Measurements from ENCODE around the gene EDC3.
"Not testable (repeated sequence)": the region's sequence is repeated elsewhere in the genome, so short reads cannot be mapped to it uniquely, and the experiment has no call there.

EDC3 gene

DNA sequence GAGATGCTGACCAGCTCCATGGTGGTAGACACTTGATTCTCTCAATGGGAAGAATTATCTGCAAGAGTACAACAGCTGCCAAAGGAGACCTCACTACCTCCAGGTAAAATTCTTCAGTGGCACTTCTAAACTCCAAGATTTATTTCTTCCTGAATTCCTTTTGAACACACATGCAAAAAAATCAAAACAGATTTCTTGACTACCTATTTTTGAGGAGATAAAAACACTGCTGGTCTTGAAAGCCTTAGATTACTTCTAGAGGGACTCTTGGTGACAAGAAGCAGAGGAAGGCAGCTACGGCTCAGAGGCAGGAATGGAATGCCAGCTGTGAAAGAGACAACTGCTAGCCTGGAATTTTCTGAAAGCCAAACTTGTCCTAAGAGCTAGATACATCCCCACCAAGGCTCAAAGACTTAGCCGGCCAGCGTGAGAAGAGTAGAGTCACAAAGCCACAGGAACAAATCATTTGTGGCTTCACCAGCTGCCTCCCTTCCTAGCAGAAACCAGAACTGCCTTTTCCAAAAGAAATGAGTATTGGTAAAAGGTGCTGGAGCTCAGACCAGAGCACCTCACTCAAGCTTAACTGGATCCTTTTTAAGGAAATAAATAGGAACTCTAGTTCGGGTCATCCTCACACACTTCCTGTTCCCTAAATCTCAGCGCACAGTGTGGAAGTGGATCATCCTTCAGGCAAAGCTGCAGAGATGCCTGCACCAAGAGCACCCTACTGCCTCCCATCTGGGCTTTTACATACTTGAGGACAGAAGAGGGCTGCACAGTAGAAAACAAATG lies 47.6 kb downstream of the EDC3 start:
- DNase-seq (ENCODE audit: low read depth): no peak

DNA sequence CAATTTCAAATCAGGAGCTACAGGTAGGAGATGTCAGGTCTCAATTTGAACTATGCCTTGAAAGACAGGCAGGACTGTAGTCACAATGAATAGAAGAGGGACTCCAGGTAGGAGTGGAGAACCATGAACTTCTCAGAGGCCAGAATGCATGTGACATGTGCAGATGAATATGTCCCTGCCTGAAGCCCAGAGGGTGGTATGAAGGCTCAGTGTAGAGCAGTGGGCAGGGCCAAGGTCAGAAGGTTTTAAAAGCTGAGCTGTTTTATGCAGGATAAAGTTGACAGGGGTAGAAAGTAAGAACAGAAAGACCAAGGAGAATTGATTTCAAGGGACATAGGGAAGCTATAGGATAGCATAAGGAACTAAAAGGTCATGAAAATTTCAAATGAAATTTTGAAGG lies 49.3 kb downstream of the EDC3 start:
- no peak for DNase-seq (ENCODE audit: low read depth)

DNA sequence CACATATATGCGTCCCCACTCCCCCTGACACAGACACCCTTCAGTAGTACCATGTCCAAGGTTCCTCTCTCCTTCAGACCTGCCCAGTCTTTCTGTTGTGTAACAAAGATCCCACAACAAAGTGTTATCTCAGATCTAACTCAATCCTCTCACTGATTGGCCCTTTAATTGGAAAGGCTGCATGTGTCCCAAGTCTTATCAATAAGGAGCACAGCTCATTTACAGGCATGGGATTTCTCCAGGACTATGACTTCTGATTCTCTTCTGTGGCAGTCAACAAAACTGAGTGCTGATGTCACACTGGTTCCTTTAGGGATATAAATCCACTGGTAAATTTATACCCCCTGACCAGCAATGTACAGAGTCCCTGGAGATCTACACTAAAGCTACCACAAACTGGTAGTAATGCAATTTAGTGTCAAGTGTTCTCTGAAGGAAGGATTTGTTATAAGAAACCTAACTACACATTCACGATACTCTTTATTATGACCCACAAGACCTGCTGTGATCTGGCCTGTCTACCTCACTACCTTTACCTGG lies 52.1 kb downstream of the EDC3 start:
- no peak for DNase-seq (ENCODE audit: low read depth)

DNA sequence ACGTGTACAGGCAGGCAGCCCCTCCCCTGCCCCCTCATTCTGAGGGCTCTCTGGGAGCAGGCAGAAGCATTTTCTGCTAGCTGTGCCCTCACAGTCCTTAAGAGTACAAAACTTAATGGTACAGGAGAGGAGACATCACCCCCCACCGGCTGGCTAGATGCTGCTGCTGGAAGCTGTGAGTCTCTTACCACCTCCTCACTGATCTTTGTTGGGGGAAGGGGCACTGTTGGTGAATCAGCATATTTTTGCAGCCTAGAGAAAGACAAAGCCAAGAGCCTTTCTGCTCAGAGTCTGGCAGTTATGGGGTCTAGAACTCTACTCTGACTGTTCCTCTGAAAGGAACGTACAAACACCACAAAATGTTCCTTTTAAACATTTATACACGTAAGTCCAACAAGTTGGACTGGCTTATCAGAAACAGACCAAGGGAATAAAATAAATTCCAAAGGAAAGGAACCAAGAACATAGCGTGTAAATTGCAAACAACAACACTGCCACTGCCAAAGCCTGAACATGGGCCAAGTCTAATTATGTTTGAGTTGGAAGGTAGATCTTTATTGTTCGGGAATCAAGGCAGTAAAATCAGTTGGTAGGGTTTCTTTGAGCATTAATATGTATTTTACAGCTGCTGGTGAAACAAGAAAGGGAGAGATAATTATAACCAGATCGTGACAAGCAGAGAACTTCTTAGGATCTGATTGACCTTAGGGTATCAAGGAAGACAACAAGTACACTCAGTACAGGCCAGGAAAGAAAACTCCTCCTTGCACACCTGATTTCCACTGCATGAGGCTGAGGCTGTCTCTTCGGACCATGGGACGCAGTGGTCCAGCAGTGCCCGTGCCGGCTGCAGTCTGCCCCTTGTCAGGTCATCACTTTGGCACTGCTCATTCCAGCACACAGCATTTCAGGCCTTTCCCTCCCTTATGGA lies 52.8 kb downstream of the EDC3 start:
- no peak for DNase-seq (ENCODE audit: low read depth)

DNA sequence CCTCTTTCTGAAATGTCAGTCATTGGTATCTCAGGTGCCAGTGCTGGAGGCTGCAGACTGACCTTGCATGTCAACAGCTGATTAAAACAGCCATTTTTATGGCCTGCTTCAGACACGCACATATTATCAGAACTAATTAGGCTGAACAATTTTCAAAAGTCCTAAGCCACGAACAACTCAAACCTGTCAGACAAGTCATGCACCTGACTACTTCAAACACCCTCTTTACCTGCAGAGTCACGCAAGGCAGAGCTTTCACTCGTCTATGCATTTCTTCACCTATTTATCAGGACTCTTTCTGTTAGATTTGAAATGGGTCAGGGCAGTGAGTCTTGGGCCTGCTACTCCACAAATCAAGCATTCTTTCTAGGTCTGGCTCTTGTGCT lies 53.5 kb downstream of the EDC3 start:
- no peak for DNase-seq (ENCODE audit: low read depth)

DNA sequence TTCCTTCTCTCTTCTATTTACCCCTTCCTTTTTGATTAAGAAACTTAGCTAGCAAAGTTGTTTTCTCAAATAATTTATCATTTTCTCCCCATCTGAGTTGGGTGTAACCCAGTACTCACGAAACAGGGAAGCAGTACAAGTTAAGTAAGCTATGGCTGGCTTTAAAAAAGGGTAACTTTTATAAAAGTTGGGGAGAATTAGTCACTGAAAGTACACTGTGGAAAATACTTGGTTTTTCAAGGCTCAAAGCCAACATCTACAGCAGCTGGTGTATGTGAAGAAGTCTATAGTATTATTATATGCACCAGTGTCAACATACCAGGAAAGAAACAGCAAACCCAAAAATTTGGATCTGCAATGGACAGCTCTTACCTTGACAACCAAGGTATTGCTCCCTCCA lies 54.7 kb downstream of the EDC3 start:
- no peak for DNase-seq (ENCODE audit: low read depth)

DNA sequence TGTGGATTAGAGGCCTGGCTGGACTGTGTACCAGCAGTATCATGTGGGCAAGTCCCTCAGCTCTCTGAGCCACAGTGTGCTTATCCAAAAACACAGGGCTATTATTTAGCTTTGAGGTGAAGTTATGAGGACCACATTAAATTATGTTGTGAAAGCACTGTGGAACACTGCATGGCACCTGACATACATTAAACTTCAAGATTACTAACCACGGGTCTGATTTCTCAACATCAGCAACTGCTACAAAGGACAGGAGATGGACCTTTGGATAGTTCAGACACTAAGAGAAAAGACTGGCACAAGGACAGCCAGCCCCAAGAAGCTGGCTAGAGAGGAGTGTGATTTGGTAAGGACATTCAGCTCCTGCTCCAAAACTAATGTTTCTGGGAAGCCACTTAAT lies 58.8 kb downstream of the EDC3 start:
- DNase-seq (ENCODE audit: low read depth): no peak

DNA sequence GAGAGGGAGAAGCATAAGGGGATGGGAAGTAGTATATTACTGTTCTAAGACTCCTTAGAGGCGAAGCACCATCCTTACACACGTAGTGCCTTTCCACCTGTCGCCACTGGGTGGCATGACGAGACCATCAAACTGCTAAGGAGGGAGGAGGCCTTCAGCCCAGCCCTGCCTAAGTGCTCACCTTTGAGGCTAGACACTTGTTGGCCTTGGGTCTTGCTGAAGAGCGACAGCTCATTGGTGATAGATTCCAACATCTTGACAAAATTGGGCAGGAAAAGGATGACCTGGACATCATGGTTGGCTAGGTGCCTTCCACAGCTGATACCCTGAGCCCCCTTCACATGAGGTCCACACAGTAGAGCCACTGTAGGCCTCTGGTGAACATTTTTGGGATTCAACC lies 60.6 kb downstream of the EDC3 start:
- peak; percentile 59 for DNase-seq (ENCODE audit: low read depth)

DNA sequence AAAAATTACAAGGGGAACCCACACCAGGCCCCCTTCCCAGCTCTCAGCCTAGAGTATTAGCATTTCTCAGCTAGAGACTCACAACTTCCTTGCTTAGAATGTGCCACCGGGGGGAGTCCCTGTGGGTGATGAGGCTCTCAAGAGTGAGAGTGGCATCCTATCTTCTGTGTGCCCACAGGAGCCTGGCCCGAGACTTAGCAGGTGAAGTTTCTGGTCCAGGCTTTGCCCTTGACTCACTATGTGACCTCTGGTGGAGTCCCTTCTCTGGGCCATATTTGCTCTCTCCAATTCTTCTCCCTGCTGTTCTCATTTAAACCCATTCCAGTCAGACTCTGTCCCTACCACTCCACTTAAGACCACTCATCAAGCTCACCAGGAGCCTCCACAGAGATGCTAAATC lies 62.0 kb downstream of the EDC3 start:
- no peak for DNase-seq (ENCODE audit: low read depth)

DNA sequence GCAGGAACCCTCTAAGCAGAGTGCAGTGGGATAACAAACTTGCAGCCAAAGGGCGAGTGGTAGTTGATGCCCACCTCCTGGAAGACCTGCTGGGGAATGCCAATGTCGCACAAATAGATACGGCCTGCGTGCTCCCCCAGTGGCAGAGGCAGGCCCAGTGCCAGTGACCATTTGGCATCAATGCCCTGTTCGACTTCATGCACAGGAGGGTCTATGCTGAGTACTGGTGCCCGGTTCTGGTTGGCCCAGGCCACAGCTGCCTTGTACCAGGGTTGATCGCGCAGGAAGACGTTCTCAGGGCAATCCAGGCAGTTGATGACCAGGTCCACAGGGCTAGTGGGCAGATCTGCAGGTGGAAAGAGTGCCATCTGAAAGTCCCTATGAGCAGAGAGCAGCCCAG lies 63.2 kb downstream of the EDC3 start:
- DNase-seq (ENCODE audit: low read depth): no peak

DNA sequence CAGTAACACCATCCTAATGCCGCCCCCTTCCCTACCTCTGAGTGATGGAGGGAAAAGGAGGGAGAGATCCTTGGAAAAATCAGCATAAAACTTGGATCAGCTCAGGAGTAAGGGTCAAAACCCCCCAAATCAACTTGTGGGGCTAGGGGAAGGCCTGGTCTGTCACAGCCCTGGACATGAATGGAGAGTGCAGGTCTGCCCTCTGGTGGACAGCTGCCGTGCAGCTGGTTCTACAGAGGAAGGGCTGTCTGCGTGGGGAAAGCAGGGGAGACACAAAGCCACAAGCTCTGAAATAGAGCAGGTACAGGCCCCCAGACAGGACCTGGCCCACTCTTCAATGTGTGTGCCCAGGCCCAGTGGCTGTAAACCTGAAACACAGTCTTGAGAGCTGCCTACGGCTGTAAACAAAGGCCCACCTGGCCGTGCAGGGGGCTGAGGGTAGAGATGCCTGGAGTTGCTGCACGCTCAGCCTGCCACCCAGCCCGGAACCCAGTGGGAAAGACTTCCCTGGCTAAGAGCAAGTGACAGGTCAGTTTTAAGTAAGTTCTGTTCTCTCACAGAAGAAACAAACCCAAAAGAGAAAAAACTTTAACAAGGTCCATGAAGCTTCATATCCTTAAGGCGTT lies 63.8 kb downstream of the EDC3 start:
- DNase-seq (ENCODE audit: low read depth): peak; percentile 32

DNA sequence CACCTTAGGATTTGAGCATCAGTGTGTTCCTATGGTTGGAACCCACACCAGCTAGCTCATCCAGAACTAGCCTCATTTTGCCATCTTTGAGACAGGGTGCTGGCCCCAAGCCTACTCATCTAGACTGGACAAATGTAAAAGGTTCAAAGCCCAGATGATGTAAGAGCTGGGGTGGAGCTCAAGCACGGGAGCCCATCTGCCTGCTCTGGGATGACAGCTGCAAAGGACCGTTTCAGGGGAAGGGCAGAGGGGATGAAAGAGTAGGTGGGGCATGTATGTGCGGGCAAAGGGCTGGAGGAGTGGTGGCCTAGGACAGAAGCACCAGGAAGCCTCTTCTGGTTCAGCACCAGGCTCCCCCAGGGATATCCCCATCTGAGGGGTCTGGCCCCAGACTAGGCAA lies 64.4 kb downstream of the EDC3 start:
- no peak for DNase-seq (ENCODE audit: low read depth)

DNA sequence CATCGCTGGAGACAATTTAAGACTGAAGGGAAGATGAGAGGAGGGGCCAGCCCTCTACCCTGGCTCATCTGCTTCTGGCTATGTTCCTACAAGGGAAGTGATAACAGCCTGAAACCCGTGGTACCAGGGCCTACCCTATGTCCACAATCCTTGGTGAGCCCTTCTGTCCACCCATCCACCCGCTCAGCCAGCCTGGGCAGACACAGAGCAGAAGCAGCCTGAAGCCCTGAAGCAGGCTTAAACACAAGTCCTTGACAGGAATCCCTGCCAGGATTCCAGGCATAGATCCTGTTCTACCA lies 64.8 kb downstream of the EDC3 start:
- DNase-seq (ENCODE audit: low read depth): no peak

DNA sequence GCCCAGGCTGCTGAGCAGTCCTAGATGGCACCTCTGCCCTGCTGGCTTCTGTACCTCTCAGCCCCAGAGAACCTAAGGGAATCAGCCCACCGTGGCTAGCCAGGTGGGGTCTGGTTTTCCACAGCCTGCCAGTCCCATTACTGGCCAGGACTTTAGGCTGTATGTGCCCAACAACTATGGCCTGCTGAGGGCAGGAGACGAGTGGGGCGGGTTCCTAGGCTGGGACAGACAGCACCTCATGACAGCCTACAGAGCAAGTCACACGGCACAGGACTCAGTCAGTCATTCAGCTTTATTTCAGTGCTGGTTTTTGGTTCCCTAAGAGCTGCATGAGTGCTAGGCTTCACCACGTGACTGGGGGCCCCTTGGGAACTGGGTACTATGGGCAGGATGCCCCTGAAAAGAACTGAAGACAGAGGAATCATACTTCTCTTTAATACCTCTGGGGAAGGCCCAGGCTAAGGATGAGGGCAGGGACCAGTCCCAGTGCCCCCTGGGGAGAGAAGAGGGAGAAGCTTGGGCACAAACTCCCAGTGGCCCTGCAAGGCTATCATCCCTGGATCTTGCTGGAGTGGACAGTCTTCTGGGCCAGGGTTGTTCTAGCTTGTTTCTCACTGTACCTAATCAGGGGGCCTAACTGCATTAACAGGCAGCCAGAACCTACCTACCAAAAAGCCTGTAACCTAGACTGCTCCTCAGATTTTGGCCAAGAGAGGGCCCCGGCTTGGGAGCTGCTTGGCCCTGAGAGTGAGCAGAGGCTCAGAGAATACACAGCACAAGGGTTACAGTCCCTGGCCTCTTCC lies 65.3 kb downstream of the EDC3 start:
- DNase-seq (ENCODE audit: low read depth): no peak

DNA sequence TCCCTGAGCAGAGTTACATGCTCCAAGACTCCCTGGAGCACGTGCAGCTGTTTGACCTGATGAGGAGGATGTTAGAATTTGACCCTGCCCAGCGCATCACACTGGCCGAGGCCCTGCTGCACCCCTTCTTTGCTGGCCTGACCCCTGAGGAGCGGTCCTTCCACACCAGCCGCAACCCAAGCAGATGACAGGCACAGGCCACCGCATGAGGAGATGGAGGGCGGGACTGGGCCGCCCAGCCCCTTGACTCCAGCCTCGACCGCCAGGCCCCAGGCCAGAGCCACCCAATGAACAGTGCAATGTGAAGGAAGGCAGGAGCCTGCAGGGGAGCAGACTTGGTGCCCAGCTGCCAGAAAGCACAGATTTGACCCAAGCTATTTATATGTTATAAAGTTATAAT lies 66.1 kb downstream of the EDC3 start:
- not testable (repeated sequence) for DNase-seq (ENCODE audit: low read depth)

DNA sequence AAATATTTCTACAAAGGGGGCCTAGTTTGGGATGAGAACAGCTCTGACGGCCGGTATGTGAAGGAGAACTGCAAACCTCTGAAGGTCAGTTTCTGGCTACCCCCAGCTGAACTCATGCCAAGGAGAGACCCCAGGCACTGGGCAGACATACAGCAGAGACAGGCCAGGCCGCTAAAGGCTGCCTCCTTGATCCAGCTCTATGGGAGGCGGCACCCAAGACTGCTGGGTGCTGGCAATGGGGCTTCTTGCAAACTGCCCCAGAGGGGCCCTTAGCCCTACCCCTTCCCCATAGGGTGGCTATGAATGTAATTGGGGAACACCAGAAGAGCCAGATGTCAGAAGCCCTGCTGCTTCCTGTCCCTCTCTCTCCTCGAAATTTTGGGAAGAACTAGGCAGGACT lies 66.9 kb downstream of the EDC3 start:
- no peak for DNase-seq (ENCODE audit: low read depth)

DNA sequence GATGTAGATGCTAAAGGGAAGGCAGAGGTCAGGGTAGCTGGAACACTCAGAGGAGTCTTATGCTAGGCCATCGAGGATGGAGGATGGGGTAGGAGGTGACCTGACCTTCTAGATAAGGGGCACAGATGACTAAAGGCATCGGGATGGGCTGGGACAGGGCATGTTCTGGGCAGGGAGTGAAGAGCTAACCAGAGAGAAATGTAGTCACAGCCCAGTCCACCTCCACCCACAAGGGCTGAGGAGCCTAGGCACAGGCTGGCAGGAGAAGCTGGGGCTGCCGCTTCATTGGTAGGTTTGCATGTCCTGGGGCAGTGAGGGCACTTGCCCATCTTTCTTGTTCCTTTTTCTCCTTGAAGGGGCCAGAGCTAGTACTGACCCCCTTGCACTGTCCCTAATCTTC lies 67.6 kb downstream of the EDC3 start:
- DNase-seq (ENCODE audit: low read depth): no peak

DNA sequence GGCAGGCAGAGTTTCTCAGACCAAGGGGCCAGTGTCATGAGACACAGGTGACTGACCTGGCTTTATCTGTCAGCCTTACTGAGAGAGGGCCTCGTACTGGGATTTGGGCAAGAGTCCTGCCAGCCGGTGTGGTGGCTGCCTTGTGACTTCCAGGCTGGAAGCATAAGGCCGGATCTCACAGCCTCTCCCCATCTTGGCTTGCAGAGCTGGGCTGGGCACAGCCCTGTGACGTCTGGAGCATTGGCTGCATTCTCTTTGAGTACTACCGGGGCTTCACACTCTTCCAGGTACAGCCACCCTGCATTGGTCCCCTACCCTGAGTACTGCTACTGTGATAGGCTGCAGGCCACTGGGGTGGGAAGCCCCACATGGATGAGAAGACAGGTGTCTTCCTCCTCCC lies 68.1 kb downstream of the EDC3 start:
- no peak for DNase-seq (ENCODE audit: low read depth)

DNA sequence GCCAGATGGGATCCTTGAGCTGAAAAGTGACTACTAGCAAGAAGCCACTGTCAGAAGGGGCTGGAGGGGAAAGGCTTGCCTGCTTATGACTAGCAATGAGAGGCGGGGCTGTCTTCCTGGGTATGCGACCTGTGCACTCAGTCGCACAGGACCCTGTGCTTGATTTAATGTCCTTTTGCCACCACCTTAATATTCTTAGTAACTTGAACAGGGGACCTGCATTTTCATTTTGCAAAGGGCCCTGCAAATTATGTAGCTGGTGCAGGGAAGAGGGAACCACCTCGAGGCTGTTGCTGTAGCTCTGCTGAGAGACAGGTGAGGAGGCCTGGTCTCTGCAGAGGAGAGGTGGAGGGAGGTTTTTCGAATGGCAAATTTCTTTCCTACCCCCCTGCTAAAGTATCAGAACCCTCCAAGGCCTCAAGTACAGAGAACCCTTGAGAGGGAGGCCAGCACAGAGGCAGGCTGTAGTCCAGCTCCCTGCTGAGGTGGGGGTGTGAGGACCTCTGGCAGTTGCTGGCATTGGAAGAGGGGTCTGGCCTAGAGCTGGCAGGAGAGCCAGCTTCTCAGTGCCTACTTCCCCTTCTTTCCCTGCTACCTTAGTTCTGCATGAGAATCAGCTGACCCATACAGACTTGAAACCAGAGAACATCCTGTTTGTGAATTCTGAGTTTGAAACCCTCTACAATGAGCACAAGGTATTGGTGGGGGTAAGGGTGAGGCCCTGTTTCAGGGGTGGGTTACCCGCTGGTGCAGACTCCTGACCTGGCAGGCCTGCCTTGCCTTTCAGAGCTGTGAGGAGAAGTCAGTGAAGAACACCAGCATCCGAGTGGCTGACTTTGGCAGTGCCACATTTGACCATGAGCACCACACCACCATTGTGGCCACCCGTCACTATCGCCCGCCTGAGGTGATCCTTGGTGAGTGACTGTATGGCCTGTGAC lies 68.8 kb downstream of the EDC3 start:
- DNase-seq (ENCODE audit: low read depth): no peak

DNA sequence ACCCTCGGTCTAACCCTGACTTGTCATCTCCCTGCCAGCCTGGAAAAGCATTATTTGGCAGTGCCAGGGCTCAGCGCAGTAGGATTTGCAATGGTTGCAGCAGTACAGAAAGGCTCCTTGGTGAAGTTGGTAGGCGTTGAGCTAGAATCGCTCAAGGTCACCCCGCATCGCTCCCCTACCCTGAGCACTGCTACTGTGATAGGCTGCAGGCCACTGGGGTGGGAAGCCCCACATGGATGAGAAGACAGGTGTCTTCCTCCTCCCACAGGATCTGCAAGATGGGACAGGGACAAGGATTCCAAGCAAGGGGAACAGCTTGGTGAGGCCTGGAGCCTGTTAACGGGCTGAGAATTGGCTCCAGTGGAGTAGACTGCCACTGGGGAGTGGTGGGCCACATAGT lies 69.5 kb downstream of the EDC3 start:
- no peak for DNase-seq (ENCODE audit: low read depth)

DNA sequence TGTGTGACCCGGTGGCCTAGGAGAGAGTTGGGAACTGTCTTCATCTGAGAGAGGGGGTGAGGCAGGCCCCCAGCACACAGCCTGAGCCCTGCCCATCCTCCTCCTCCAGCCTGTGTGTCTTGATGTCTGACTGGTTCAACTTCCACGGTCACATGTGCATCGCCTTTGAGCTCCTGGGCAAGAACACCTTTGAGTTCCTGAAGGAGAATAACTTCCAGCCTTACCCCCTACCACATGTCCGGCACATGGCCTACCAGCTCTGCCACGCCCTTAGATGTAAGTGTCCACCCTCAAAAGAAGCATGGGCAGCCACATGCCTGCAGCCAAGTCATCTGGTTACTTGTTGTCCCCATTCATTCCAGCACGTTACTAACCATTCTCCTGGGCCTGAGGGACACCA lies 70.1 kb downstream of the EDC3 start:
- DNase-seq (ENCODE audit: low read depth): no peak

All from T follicular helper cell (primary cell).